ENCODE results near the gene ZNF790.

ZNF790 gene

DNA sequence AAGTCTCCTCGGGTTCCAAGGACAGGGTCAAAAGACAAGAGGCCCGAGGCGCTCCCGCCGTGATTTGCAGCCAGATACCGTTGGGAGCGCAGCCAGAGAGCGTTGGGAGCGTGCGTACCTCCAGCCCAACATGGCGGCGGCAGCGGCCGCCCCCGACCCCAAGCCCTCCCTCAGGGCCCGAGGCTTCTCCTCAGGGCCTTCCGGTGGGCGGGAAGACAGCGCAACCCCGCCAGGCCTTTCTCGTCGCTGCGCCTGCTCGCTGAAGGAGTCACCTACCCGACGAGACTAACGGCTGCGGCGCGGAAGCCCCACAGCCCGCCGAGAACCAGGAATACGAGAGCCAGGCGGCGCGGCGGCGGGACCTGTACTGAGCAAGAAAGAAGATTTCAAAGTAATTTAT lies 62.4 kb downstream of the ZNF790 start:
- Histone ChIP-seq H3K9me3 (ENCODE audit: low read length) (peaks cover 14% of the 10 kb centered on the region), H3K27ac (ENCODE audit: low read depth, low read length, poor library complexity, severe bottlenecking) (no peak overlapping the region), H4K20me1 (ENCODE audit: insufficient read depth, low read length) (no peaks in the 10 kb centered on the region), H3K9me2 (ENCODE audit: low read depth, low read length) (no peaks in the 10 kb centered on the region), H3K4me3 (ENCODE audit: low read depth, low read length, poor library complexity, severe bottlenecking) (no peak overlapping the region), H3K27me3 (ENCODE audit: insufficient read depth, low read length) (no peaks in the 10 kb centered on the region), H3F3A (ENCODE audit: insufficient read depth, low read length) (no peaks in the 10 kb centered on the region), H3K79me2 (ENCODE audit: insufficient read depth, low read length) (no peaks in the 10 kb centered on the region), H3K36me3 (ENCODE audit: insufficient read depth, low read length) (0 out of 2 replicates have a peak, but pooled peaks cover 2% of the 10 kb centered on the region), H3K9ac (ENCODE audit: low read length) (no peak overlapping the region), H3K4me1 (ENCODE audit: insufficient read depth, low read length, severe bottlenecking) (peaks cover 11% of the 10 kb centered on the region), H2AFZ (ENCODE audit: low read length) (no peak overlapping the region), H3K4me2 (ENCODE audit: low read length) (no peak overlapping the region)
- TF ChIP-seq, protein P1, sequence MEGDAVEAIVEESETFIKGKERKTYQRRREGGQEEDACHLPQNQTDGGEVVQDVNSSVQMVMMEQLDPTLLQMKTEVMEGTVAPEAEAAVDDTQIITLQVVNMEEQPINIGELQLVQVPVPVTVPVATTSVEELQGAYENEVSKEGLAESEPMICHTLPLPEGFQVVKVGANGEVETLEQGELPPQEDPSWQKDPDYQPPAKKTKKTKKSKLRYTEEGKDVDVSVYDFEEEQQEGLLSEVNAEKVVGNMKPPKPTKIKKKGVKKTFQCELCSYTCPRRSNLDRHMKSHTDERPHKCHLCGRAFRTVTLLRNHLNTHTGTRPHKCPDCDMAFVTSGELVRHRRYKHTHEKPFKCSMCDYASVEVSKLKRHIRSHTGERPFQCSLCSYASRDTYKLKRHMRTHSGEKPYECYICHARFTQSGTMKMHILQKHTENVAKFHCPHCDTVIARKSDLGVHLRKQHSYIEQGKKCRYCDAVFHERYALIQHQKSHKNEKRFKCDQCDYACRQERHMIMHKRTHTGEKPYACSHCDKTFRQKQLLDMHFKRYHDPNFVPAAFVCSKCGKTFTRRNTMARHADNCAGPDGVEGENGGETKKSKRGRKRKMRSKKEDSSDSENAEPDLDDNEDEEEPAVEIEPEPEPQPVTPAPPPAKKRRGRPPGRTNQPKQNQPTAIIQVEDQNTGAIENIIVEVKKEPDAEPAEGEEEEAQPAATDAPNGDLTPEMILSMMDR (IDR thresholded peaks at IDR 0.05; ENCODE audit: low read length) = no peak
- TF ChIP-seq EZH2 (IDR thresholded peaks at IDR 0.05; ENCODE audit: borderline replicate concordance, low read length) = no peak

DNA sequence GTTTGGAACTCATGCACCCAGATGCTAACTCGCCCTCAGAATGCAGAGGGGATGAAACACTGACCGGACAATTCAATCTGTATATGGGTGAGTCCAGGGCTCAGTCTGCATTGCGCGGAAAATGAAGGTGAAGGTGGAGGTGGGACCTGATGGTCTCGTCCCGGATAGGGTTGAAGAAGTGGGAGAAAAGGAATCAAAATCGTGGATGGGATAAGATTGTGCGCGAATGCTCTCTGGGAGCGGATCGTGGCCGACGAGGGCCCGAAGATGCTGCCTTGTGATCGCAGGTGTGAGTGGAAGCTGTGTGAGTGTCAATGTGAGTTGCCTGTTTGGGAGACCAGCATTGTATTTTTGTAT lies 65.0 kb downstream of the ZNF790 start:
- Histone ChIP-seq H2AFZ (ENCODE audit: low read length) (peak overlapping the region; percentile 98), H3K9ac (ENCODE audit: low read length) (peak overlapping the region; percentile 96; the same call in 1 of the 2 replicates), H3K4me3 (ENCODE audit: low read depth, low read length, poor library complexity, severe bottlenecking) (peak overlapping the region; percentile 87), H3K9me2 (ENCODE audit: low read depth, low read length) (no peaks in the 10 kb centered on the region), H3K4me1 (ENCODE audit: insufficient read depth, low read length, severe bottlenecking) (peaks cover 11% of the 10 kb centered on the region), H3K36me3 (ENCODE audit: insufficient read depth, low read length) (peaks cover 9% of the 10 kb centered on the region; the same call in 1 of the 2 replicates), H3K27me3 (ENCODE audit: insufficient read depth, low read length) (no peaks in the 10 kb centered on the region), H3K4me2 (ENCODE audit: low read length) (peak overlapping the region; percentile 93), H4K20me1 (ENCODE audit: insufficient read depth, low read length) (no peaks in the 10 kb centered on the region), H3K27ac (ENCODE audit: low read depth, low read length, poor library complexity, severe bottlenecking) (no peak overlapping the region), H3K9me3 (ENCODE audit: low read length) (peaks cover 20% of the 10 kb centered on the region), H3K79me2 (ENCODE audit: insufficient read depth, low read length) (no peaks in the 10 kb centered on the region), H3F3A (ENCODE audit: insufficient read depth, low read length) (no peaks in the 10 kb centered on the region)
- TF ChIP-seq, protein P1 (IDR thresholded peaks at IDR 0.05; ENCODE audit: low read length) = no peak
- TF ChIP-seq EZH2 (IDR thresholded peaks at IDR 0.05; ENCODE audit: borderline replicate concordance, low read length) = no peak

DNA sequence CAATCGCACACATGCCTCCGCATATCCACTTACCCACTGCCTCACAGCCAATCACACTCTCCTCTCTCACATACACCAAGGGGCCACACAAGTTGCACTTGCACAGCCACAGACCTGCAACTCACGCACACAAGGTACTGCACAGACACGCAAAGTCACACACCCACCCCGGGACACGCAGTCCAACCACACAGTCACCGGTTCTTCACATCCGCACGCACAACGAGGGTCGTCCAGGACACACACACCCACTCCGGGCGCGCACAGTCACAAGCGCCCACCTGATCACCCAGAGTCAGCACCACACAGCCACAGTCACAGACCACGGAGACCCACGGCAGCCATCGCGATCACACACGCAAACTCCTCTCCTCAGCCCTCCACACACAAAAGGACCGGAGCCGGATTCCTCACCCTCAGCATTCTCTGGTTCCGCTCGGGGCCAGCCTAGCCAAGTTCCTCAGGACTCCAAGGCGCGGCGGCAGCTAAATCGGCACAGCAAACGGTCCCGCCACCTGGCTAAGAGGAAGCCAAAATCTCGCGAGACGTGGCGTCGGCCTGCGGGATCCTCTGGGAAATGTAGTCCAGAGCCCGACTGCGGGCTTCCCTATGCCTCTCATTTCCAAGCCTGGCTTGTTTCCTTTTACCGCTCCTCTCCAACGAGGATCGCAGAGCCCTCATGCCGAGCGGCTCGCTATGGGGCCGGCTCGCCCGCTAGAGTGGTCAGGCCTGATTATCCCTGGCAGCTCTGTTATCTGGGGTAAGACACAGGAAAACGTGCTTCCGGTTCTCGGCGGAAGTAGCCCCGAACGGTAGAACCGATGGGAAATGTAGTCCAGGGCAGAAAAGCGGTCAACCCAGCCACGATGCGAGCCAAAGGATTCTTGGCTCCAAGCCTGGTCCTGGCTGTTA lies 65.6 kb downstream of the ZNF790 start, which contains the start of gene ZNF850:
Gene ZNF850, minus strand, starts transcription at position 497 of the 912 bp plus-strand sequence. CDS start 10,201 bp downstream, outside the sequence.
- H2AFZ ChIP-seq (ENCODE audit: low read length) = peak within 1 kb of the TSS; percentile 98
- TF ChIP-seq, protein P1 (IDR thresholded peaks at IDR 0.05; ENCODE audit: low read length) = no peak
- no peak for TF ChIP-seq EZH2 (IDR thresholded peaks at IDR 0.05; ENCODE audit: borderline replicate concordance, low read length)
- peak within 1 kb of the TSS; percentile 87 for H3K4me3 ChIP-seq (ENCODE audit: low read depth, low read length, poor library complexity, severe bottlenecking)
- H3F3A ChIP-seq (ENCODE audit: insufficient read depth, low read length) = no peaks in the 10 kb centered on the region
- peak within 1 kb of the TSS; percentile 64 for H3K27ac ChIP-seq (ENCODE audit: low read depth, low read length, poor library complexity, severe bottlenecking)
- no peaks in the 10 kb centered on the region for H4K20me1 ChIP-seq (ENCODE audit: insufficient read depth, low read length)
- H3K4me2 ChIP-seq (ENCODE audit: low read length) = peak within 1 kb of the TSS; percentile 93
- no peaks in the 10 kb centered on the region for H3K27me3 ChIP-seq (ENCODE audit: insufficient read depth, low read length)
- no peaks in the 10 kb centered on the region for H3K9me2 ChIP-seq (ENCODE audit: low read depth, low read length)
- H3K9me3 ChIP-seq (ENCODE audit: low read length) = peaks cover 20% of the 10 kb centered on the region
- peaks cover 9% of the 10 kb centered on the region; the same call in 1 of the 2 replicates for H3K36me3 ChIP-seq (ENCODE audit: insufficient read depth, low read length)
- no peaks in the 10 kb centered on the region for H3K79me2 ChIP-seq (ENCODE audit: insufficient read depth, low read length)
- peaks cover 11% of the 10 kb centered on the region for H3K4me1 ChIP-seq (ENCODE audit: insufficient read depth, low read length, severe bottlenecking)
- H3K9ac ChIP-seq (ENCODE audit: low read length) = peak within 1 kb of the TSS; percentile 96

Data from OCI-LY1 (cell line).